K562 (cell line): ENCODE measurements around the gene LENG8. TPM values are rescaled to one million over a fixed set of nuclear protein-coding genes. Genes with fewer than 3 reads are reported as not detected.

ENCODE experiments used
- ARNT ChIP-seq, 2 experiments: fragments of 450-650 bp; IDR thresholded peaks; 2 replicates each; pipeline ENCODE4 v1.6.1; 2016; ENCODE audit warnings: mild to moderate bottlenecking in 1 of 2
- E2F3 ChIP-seq: fragments of 250-450 bp; sonication (Bioruptor Pico); IDR thresholded peaks from 2 replicates; pipeline ENCODE4 v1.4.0; 2020; ENCODE audit warnings: mild to moderate bottlenecking
- ELF1 ChIP-seq: fragments of 200-800 bp; sonication (Bioruptor generic); IDR thresholded peaks from 2 replicates; pipeline ENCODE4 v1.6.1; 2016; ENCODE audit warnings: missing genetic modification characterization, missing compliant biosample characterization
- ETS1 ChIP-seq: conservative IDR thresholded peaks from 2 replicates; pipeline ENCODE4 v1.6.1; 2011; ENCODE audit warnings: low read depth, mild to moderate bottlenecking, low read length; ENCODE audit not compliant: control insufficient read depth
- EZH2 ChIP-seq: IDR thresholded peaks from 2 replicates; pipeline ENCODE4 v1.6.1; 2012; ENCODE audit warnings: low read depth, mild to moderate bottlenecking, inconsistent platforms, low read length, borderline replicate concordance
- GABPB1 ChIP-seq: sonication (generic); formaldehyde crosslinking; IDR thresholded peaks from 2 replicates; pipeline ENCODE4 v1.8.0; 2022; ENCODE audit warnings: mild to moderate bottlenecking, missing genetic modification reagents
- HNRNPH1 ChIP-seq: fragments of 200-400 bp; formaldehyde crosslinking; optimal IDR thresholded peaks from 2 replicates; pipeline ENCODE3; 2017; ENCODE audit warnings: low read depth, mild to moderate bottlenecking, low read length, moderate library complexity
- HOMEZ ChIP-seq: fragments of 250-450 bp; sonication (Bioruptor Pico); IDR thresholded peaks from 2 replicates; pipeline ENCODE4 v1.4.0; 2020; ENCODE audit warnings: mild to moderate bottlenecking, moderate library complexity
- JUND ChIP-seq, 2 experiments: IDR thresholded peaks; 2 replicates in 1 of 2; 3 replicates in 1 of 2; pipeline ENCODE4 v1.6.1; 2011; ENCODE audit warnings: borderline replicate concordance in 2 of 2, low read depth in 2 of 2, low read length in 2 of 2, improper control_type of control experiment in 1 of 2, missing biosample characterization in 1 of 2, missing genetic modification characterization in 1 of 2, missing genetic modification reagents in 1 of 2
- KLF13 ChIP-seq: fragments of 450-650 bp; IDR thresholded peaks from 2 replicates; pipeline ENCODE4 v1.6.1; 2016; ENCODE audit warnings: missing genetic modification characterization, low read depth, mild to moderate bottlenecking, missing compliant biosample characterization, moderate library complexity, borderline replicate concordance
- MEF2D ChIP-seq: conservative IDR thresholded peaks from 2 replicates; pipeline ENCODE4 v1.6.1; 2016; ENCODE audit warnings: low read depth, missing genetic modification characterization, missing compliant biosample characterization
- NFE2 ChIP-seq: IDR thresholded peaks from 2 replicates; pipeline ENCODE4 v1.6.1; 2014; ENCODE audit warnings: antibody characterized with exemption, low read depth
- NFE2L1 ChIP-seq: fragments of 450-650 bp; IDR thresholded peaks from 2 replicates; pipeline ENCODE4 v1.6.1; 2016; ENCODE audit warnings: missing genetic modification characterization, low read depth, mild to moderate bottlenecking, missing compliant biosample characterization, moderate library complexity, borderline replicate concordance
- NUFIP1 ChIP-seq: fragments of 450-650 bp; IDR thresholded peaks from 2 replicates; pipeline ENCODE4 v1.6.1; 2018; ENCODE audit not compliant: partially characterized antibody
- RBFOX2 ChIP-seq: fragments of 200-400 bp; formaldehyde crosslinking; IDR thresholded peaks from 2 replicates; pipeline ENCODE4 v1.6.1; 2017; ENCODE audit warnings: low read depth, mild to moderate bottlenecking, low read length, moderate library complexity
- SMAD3 ChIP-seq: fragments of 450-650 bp; formaldehyde crosslinking; conservative IDR thresholded peaks from 2 replicates; pipeline ENCODE4 v1.4.0; 2020; ENCODE audit warnings: mild to moderate bottlenecking
- U2AF2 ChIP-seq: fragments of 200-400 bp; formaldehyde crosslinking; optimal IDR thresholded peaks from 2 replicates; pipeline ENCODE3; 2017; ENCODE audit warnings: low read depth, mild to moderate bottlenecking, low read length
- polyA plus RNA-seq, 8 experiments: library from polyadenylated mRNA; depleted of rRNA in 4 of 8; stranded (reverse) in 5 of 8; unstranded in 3 of 8; fragments of >200 nt; fragmentation: Nextera tagmentation in 2 of 8; fragmentation: Illumina TruSeq in 1 of 8; extraction: Ambion mirVana in 2 of 8; extraction: Trizol in 1 of 8; gene quantifications; 2 replicates each; pipeline versions ENCODE4 v1.2.1 to v1.2.3, GENCODE V29; 2011 to 2014; ENCODE audit warnings: inconsistent platforms in 1 of 8, missing spikeins in 1 of 8
- total RNA-seq, 7 experiments: library from RNA; depleted of rRNA in 6 of 7; stranded (reverse); fragments of >200 nt in 6 of 7; fragmentation: Illumina TruSeq in 2 of 7; extraction: Trizol in 2 of 7; gene quantifications; 2 replicates each; pipeline versions ENCODE4 v1.2.1 to v1.2.3, GENCODE V29; 2011 to 2021; ENCODE audit warnings: low replicate concordance in 1 of 7
- TF ChIP-seq, protein P1 (sequence below): fragments of 450-650 bp; IDR thresholded peaks from 2 replicates; pipeline ENCODE4 v1.6.1; 2016; ENCODE audit warnings: missing biosample characterization, missing genetic modification characterization
- TF ChIP-seq, protein P2 (sequence below): fragments of 450-650 bp; IDR thresholded peaks from 2 replicates; pipeline ENCODE4 v1.6.1; 2017; ENCODE audit warnings: antibody characterized with exemption
- TF ChIP-seq, protein P3 (sequence below): fragments of 450-650 bp; formaldehyde crosslinking; IDR thresholded peaks from 2 replicates; pipeline ENCODE4 v1.4.0; 2020; ENCODE audit warnings: mild to moderate bottlenecking, mixed read lengths

The LENG8 gene
- total and polyA plus RNA-seq, 9 of the 15 experiments (the other 6 are each of a cell fraction or from before 2014, with no cell fraction given) = 0.74 to 146 (median 28.1) TPM

- TF ChIP-seq JUND (IDR thresholded peaks at IDR 0.05; ENCODE audit: borderline replicate concordance, low read depth, low read length) (0 out of 2 replicates have a peak, but pooled peaks have one; percentile 2), JUND (tag; IDR thresholded peaks at IDR 0.05; ENCODE audit: borderline replicate concordance, low read depth, low read length) (no peak; the same call in 2 of the 3 replicates), SMAD3 (CRISPR knock-in tag) (no peak), ETS1 (no peak), GABPB1 (CRISPR knock-in tag) (no peak), NFE2L1 (tag) (no peak), ELF1 (tag) (peak; percentile 90), HNRNPH1 (no peak), KLF13 (tag) (no peak), MEF2D (tag) (no peak), HOMEZ (CRISPR knock-in tag) (no peak), U2AF2 (no peak), EZH2 (no peak), NUFIP1 (no peak), E2F3 (CRISPR knock-in tag) (no peak), ARNT (IDR thresholded peaks at IDR 0.05) (peak in 1 of 2 experiments; percentile 72; a peak in 2 of 4 replicates), RBFOX2 (no peak), NFE2 (no peak)
- TF ChIP-seq, protein P1, sequence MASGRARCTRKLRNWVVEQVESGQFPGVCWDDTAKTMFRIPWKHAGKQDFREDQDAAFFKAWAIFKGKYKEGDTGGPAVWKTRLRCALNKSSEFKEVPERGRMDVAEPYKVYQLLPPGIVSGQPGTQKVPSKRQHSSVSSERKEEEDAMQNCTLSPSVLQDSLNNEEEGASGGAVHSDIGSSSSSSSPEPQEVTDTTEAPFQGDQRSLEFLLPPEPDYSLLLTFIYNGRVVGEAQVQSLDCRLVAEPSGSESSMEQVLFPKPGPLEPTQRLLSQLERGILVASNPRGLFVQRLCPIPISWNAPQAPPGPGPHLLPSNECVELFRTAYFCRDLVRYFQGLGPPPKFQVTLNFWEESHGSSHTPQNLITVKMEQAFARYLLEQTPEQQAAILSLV = peak; percentile 28; the same call in 1 of the 2 replicates
- TF ChIP-seq, protein P2, sequence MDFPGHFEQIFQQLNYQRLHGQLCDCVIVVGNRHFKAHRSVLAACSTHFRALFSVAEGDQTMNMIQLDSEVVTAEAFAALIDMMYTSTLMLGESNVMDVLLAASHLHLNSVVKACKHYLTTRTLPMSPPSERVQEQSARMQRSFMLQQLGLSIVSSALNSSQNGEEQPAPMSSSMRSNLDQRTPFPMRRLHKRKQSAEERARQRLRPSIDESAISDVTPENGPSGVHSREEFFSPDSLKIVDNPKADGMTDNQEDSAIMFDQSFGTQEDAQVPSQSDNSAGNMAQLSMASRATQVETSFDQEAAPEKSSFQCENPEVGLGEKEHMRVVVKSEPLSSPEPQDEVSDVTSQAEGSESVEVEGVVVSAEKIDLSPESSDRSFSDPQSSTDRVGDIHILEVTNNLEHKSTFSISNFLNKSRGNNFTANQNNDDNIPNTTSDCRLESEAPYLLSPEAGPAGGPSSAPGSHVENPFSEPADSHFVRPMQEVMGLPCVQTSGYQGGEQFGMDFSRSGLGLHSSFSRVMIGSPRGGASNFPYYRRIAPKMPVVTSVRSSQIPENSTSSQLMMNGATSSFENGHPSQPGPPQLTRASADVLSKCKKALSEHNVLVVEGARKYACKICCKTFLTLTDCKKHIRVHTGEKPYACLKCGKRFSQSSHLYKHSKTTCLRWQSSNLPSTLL = no peak
- TF ChIP-seq, protein P3, sequence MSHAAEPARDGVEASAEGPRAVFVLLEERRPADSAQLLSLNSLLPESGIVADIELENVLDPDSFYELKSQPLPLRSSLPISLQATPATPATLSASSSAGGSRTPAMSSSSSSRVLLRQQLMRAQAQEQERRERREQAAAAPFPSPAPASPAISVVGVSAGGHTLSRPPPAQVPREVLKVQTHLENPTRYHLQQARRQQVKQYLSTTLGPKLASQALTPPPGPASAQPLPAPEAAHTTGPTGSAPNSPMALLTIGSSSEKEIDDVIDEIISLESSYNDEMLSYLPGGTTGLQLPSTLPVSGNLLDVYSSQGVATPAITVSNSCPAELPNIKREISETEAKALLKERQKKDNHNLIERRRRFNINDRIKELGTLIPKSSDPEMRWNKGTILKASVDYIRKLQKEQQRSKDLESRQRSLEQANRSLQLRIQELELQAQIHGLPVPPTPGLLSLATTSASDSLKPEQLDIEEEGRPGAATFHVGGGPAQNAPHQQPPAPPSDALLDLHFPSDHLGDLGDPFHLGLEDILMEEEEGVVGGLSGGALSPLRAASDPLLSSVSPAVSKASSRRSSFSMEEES (CRISPR knock-in tag) = peak; percentile 49; the same call in 1 of the 2 replicates
Measured at GRCh38 chr19:54448040-54448773, 792 bp upstream of the LENG8 start (continued).
